Naive thymus-derived CD4-positive, alpha-beta T cell (primary cell): Measurements from ENCODE around the gene C11orf91. TPM values are rescaled to one million over a fixed set of nuclear protein-coding genes. Genes with fewer than 3 reads are reported as not detected.
"Not testable (repeated sequence)": the region's sequence is repeated elsewhere in the genome, so short reads cannot be mapped to it uniquely, and the experiment has no call there.

Source experiments
- ATAC-seq: fragments of 150-1000 bp; cut with Tn5 transposase; 2 replicates; pipeline ENCODE4 v1.10.0; 2021; ENCODE audit warnings: mild to moderate bottlenecking, moderate library complexity
- CTCF ChIA-PET: fragments of 350-600 bp; sonication (Branson Sonifier 250); formaldehyde crosslinking; loops from one replicate; lab custom pipeline; 2021; ENCODE audit warnings: antibody characterized with exemption; lab: Charles Lee
- POLR2A ChIA-PET: fragments of 350-600 bp; sonication (Branson Sonifier 250); formaldehyde crosslinking; loops from one replicate; lab custom pipeline; 2021; ENCODE audit warnings: antibody characterized with exemption, inconsistent platforms; lab: Charles Lee
- DNase-seq, 9 donors: peaks; one replicate each; pipeline versions ENCODE4 v3.0.0 to v3.0.0-alpha.2; 2020 to 2022; ENCODE audit warnings: mixed read lengths in 1 of 9
- H3K27ac ChIP-seq: one replicate; pipeline ENCODE4 v1.7.0; 2013; ENCODE audit warnings: mild to moderate bottlenecking, low read depth, low read length, moderate library complexity
- H3K27me3 ChIP-seq, 2 donors: one replicate each; pipeline ENCODE4 v1.7.0; 2013; ENCODE audit warnings: low read length in 2 of 2, mild to moderate bottlenecking in 2 of 2, moderate library complexity in 2 of 2; ENCODE audit not compliant: control insufficient read depth in 2 of 2, insufficient read depth in 2 of 2
- H3K36me3 ChIP-seq, 3 experiments: 1 replicate in 2 of 3; 2 replicates in 1 of 3; pipeline ENCODE4 v1.7.0; 2013; ENCODE audit warnings: low read length in 3 of 3, mild to moderate bottlenecking in 3 of 3, moderate library complexity in 1 of 3; ENCODE audit not compliant: insufficient read depth in 3 of 3, control insufficient read depth in 2 of 3
- H3K4me1 ChIP-seq, 2 donors: one replicate each; pipeline ENCODE4 v1.7.0; 2013; ENCODE audit warnings: low read length in 2 of 2, mild to moderate bottlenecking in 2 of 2, moderate library complexity in 1 of 2; ENCODE audit not compliant: control insufficient read depth in 2 of 2, insufficient read depth in 2 of 2
- H3K4me3 ChIP-seq: 2 replicates; pipeline ENCODE4 v1.7.0; 2013; ENCODE audit warnings: mild to moderate bottlenecking, low read length
- H3K9me3 ChIP-seq, 3 experiments: 1 replicate in 2 of 3; 2 replicates in 1 of 3; pipeline ENCODE4 v1.7.0; 2013; ENCODE audit warnings: low read length in 3 of 3; ENCODE audit not compliant: control insufficient read depth in 2 of 3
- H3K27ac Mint-ChIP-seq, 9 donors: one replicate each; pipeline ENCODE4 v1.8.0; 2020 to 2022; ENCODE audit warnings: mixed read lengths in 9 of 9, mild to moderate bottlenecking in 8 of 9, moderate library complexity in 5 of 9, inconsistent platforms in 2 of 9
- H3K27me3 Mint-ChIP-seq, 5 donors: one replicate each; pipeline ENCODE4 v1.8.0; 2021 to 2022; ENCODE audit warnings: mixed read lengths in 5 of 5, mild to moderate bottlenecking in 1 of 5
- H3K36me3 Mint-ChIP-seq, 5 donors: one replicate each; pipeline ENCODE4 v1.8.0; 2020 to 2022; ENCODE audit warnings: mixed read lengths in 5 of 5, mild to moderate bottlenecking in 3 of 5, inconsistent platforms in 1 of 5
- H3K4me1 Mint-ChIP-seq, 7 donors: one replicate each; pipeline ENCODE4 v1.8.0; 2020 to 2022; ENCODE audit warnings: mixed read lengths in 7 of 7, mild to moderate bottlenecking in 3 of 7, inconsistent platforms in 1 of 7
- H3K4me3 Mint-ChIP-seq, 10 donors: one replicate each; pipeline ENCODE4 v1.8.0; 2020 to 2022; ENCODE audit warnings: mild to moderate bottlenecking in 10 of 10, mixed read lengths in 10 of 10, moderate library complexity in 6 of 10, inconsistent platforms in 2 of 10
- H3K9me3 Mint-ChIP-seq, 11 donors: one replicate each; pipeline ENCODE4 v1.8.0; 2020 to 2022; ENCODE audit warnings: mixed read lengths in 11 of 11, mild to moderate bottlenecking in 4 of 11, inconsistent platforms in 1 of 11, moderate library complexity in 1 of 11
- intact Hi-C, 2 donors: fragments of 100-400 bp; cut with micrococcal nuclease; formaldehyde crosslinking; loops; one replicate each; pipeline ENCODE4 v1.15.1; 2023
- polyA plus RNA-seq, 2 donors: library from polyadenylated mRNA; unstranded; fragments of 300-500 nt; fragmentation: Illumina TruSeq; gene quantifications; one replicate each; pipeline ENCODE4 v1.2.3, GENCODE V29; 2021
- total RNA-seq, 6 experiments: library from RNA in 5 of 6; stranded (reverse) in 5 of 6; gene quantifications; 1 replicate in 5 of 6; 2 replicates in 1 of 6; pipeline ENCODE4 v1.2.3 and lab custom pipeline; 2021 to 2026

C11orf91 gene
- total and polyA plus RNA-seq, 7 experiments from 2014 or later: not detected

DNA sequence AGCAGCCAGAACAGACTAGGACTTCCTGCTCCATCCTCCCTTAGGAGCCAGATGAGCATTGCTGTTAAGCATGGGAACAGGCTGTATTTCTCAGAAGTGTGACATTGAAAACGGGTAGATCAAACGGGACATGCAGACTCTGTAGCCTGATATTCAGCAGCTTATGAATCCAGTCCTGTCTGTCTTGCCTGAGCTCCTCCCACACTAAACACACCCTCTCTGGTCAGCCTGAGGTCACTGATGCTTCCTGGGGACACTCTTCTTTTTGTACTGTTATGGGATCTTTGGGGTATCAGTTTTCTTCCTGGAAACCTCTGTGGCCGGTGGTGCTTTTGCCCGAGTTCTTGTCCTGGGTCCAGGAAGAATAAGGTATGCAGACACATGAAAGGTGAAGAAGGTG lies 35.8 kb downstream of the C11orf91 start:
- H3K36me3 Mint-ChIP-seq: peaks cover 0 to 4% (median 0%) of the 10 kb centered on the region in 5 donors
- ChIA-PET POLR2A (no interaction called here), CTCF (no interaction called here)

DNA sequence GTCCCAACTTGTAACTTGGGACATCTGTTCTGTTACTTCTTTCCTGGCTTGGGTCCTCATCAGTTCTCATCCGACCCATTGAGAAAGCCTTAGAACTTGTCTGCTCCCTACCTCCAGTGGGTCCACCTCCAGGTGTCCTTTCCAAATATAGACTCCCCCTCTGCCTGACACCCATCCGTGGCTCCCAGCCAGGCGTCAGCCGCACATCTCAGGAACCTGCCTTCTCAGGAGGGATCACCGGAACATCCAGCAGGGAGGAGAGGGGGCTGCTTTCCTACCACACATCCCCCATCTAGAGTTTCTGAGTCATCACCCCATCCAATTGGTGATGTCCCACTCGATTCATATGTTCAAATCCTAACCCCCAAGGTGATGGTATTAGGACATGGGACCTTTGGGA lies 36.5 kb downstream of the C11orf91 start:
- no peak for DNase-seq

More for the DNA sequence above, 35.8 kb downstream of the C11orf91 start:
- Histone ChIP-seq H3K4me3 (no peak overlapping the region), H3K4me1 (no peaks in the 10 kb centered on the region), H3K27ac (no peak overlapping the region), H3K9me3 (no peaks in the 10 kb centered on the region), H3K27me3 (peaks cover 0 to 3% of the 10 kb centered on the region in 2 donors), H3K36me3 (no peaks in the 10 kb centered on the region)
- Mint-ChIP-seq H3K27ac (no peak overlapping the region), H3K4me3 (no peak overlapping the region), H3K4me1 (no peaks in the 10 kb centered on the region), H3K27me3 (peaks cover 3 to 15% (median 6%) of the 10 kb centered on the region in 5 donors), H3K9me3 (no peaks in the 10 kb centered on the region)
- intact Hi-C loops: no loop called here
- ATAC-seq: no peak
- DNase-seq: no peak

DNA sequence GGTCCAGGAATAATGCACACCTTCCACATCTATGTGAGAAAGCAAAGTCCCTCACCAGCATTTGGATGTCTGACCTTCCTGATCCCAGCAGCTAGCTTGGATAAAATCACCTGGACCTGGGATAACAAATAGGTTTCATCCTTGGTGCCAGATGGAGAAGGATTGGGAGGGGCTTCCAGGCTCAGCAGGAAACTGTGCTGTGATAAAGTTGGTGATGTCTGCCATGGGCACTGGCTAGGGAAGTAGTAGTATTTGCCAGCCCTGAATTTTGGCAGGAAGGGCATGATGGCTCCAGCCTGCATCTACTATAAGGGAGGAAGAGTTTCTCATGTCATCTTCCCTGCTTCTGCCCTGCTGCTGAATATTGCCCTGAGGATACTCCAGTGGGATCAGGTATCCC lies 37.5 kb downstream of the C11orf91 start:
- no peak overlapping the region for H3K27ac ChIP-seq
- DNase-seq (no peak), ATAC-seq (no peak)
- CTCF ChIA-PET: no interaction called here
- no peaks in the 10 kb centered on the region for H3K9me3 ChIP-seq
- no peaks in the 10 kb centered on the region for H3K4me1 ChIP-seq
- no peak overlapping the region for H3K4me3 ChIP-seq
- no peaks in the 10 kb centered on the region for H3K4me1 Mint-ChIP-seq
- no peaks in the 10 kb centered on the region for H3K9me3 Mint-ChIP-seq
- H3K27me3 Mint-ChIP-seq: peaks cover 0 to 15% (median 5%) of the 10 kb centered on the region in 5 donors
- no peak overlapping the region for H3K27ac Mint-ChIP-seq
- no peaks in the 10 kb centered on the region for H3K36me3 ChIP-seq
- intact Hi-C loops: no loop called here
- peaks cover 0 to 4% (median 0%) of the 10 kb centered on the region in 5 donors for H3K36me3 Mint-ChIP-seq
- POLR2A ChIA-PET: no interaction called here
- no peak overlapping the region for H3K4me3 Mint-ChIP-seq
- peaks cover 0 to 3% of the 10 kb centered on the region in 2 donors for H3K27me3 ChIP-seq

More for the DNA sequence above, 36.5 kb downstream of the C11orf91 start:
- ChIA-PET CTCF (no interaction called here), POLR2A (no interaction called here)
- H3K27me3 Mint-ChIP-seq: peaks cover 3 to 15% (median 6%) of the 10 kb centered on the region in 5 donors
- no peaks in the 10 kb centered on the region for H3K4me1 ChIP-seq
- H3K36me3 ChIP-seq: no peaks in the 10 kb centered on the region
- intact Hi-C loops: no loop called here
- no peak overlapping the region for H3K4me3 Mint-ChIP-seq
- no peaks in the 10 kb centered on the region for H3K4me1 Mint-ChIP-seq
- no peak for ATAC-seq
- H3K27ac Mint-ChIP-seq: no peak overlapping the region
- peaks cover 0 to 4% (median 0%) of the 10 kb centered on the region in 5 donors for H3K36me3 Mint-ChIP-seq
- H3K27me3 ChIP-seq: peaks cover 0 to 3% of the 10 kb centered on the region in 2 donors
- H3K9me3 Mint-ChIP-seq: no peaks in the 10 kb centered on the region
- no peak overlapping the region for H3K4me3 ChIP-seq
- H3K27ac ChIP-seq: no peak overlapping the region
- H3K9me3 ChIP-seq: no peaks in the 10 kb centered on the region

DNA sequence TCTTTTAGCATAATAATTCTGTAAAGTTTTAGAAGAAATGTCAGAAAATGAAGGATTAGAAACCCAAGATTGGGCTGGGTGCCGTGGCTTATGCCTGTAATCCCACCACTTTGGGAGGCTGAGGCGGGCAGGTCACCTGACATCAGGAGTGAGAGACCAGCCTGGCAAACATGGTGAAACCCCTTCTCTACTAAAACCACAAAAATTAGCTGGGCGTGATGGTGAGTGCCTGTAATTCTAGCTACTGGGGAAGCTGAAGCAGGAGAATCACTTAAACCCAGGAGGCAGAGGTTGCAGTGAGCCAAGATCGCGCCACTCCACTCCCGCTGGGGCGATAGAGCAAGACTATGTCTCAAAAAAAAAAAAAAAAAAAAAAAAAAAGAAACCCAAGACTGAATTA lies 39.1 kb downstream of the C11orf91 start:
- ATAC-seq, CTCF ChIA-PET, H3K9me3 ChIP-seq, H3K27ac ChIP-seq, H3K36me3 ChIP-seq, H3K36me3 Mint-ChIP-seq, H3K27ac Mint-ChIP-seq, H3K27me3 ChIP-seq, DNase-seq, H3K4me3 Mint-ChIP-seq, H3K4me3 ChIP-seq, H3K4me1 Mint-ChIP-seq, H3K4me1 ChIP-seq, POLR2A ChIA-PET, intact Hi-C loops, H3K9me3 Mint-ChIP-seq: not testable (repeated sequence)
- H3K27me3 Mint-ChIP-seq: peaks cover 0 to 15% (median 5%) of the 10 kb centered on the region in 5 donors

DNA sequence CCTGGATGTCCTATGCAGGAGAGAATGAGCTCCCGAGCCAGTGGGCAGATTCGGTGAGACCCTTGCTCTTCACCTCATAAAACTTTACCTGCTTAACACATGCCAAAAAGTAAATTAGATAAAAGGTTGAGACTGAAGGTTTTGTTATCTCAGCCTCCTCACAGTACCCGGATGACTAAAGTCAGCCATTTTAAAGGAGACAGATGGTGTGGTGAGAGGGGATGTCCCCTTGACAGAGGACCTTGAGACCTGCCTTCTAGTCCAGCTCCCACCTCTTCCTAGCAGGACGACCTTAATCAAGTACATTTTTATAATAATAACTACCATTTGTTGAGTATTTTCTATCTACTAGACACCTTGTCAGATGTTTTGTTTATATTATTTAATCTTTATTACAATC lies 39.7 kb downstream of the C11orf91 start:
- peaks cover 2 to 15% (median 7%) of the 10 kb centered on the region in 5 donors for H3K27me3 Mint-ChIP-seq
- no peak overlapping the region for H3K4me3 Mint-ChIP-seq
- ATAC-seq: no peak
- CTCF ChIA-PET: no interaction called here
- H3K27ac Mint-ChIP-seq: no peak overlapping the region
- H3K9me3 Mint-ChIP-seq: no peaks in the 10 kb centered on the region
- Histone ChIP-seq H3K27me3 (peaks cover 0 to 3% of the 10 kb centered on the region in 2 donors), H3K36me3 (no peaks in the 10 kb centered on the region), H3K4me3 (no peak overlapping the region), H3K9me3 (no peaks in the 10 kb centered on the region), H3K27ac (no peak overlapping the region), H3K4me1 (no peaks in the 10 kb centered on the region)
- intact Hi-C loops: no loop called here
- H3K36me3 Mint-ChIP-seq: no peaks in the 10 kb centered on the region
- no peak for DNase-seq
- POLR2A ChIA-PET: no interaction called here
- H3K4me1 Mint-ChIP-seq: no peaks in the 10 kb centered on the region

DNA sequence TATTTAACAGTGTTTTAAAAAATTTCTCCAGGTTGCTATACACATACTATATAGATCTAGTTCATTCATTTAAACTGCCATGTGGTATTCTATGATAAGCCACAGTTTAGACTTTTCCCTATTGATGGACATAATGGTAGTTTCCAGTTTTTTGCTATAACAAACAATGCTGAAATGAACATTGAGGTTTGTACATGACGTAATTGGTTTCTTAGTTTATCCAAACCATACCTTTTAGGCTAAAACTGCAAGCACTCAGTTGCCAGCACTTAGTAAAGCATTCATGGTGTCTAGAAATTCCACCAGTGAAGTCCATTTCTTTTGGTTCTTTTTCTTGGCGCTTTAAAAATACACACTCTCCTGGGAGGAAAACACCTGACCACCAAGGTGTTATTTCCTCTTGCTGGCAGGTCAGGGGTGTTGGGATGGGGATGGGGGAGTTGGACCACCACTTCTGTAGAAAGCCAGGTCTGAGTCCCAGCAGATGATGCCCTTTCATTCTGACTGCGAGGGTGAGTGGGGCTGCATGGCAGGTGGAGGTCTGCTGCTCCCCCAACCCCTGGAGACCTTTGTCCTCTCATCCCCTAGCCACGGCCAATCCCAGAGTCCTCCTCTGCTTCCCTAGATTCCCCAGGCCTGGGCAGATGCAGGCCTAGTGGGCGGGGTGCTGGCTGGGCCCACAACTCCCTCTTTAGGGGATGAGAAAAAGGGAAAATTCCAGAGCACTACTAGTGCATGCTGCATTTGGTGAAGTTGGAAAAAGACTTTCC lies 41.1 kb downstream of the C11orf91 start:
- no peaks in the 10 kb centered on the region for H3K9me3 ChIP-seq
- H3K27ac ChIP-seq: no peak overlapping the region
- Mint-ChIP-seq H3K27me3 (peaks cover 2 to 24% (median 4%) of the 10 kb centered on the region in 5 donors), H3K4me3 (no peak overlapping the region), H3K27ac (no peak overlapping the region), H3K9me3 (no peaks in the 10 kb centered on the region), H3K4me1 (no peaks in the 10 kb centered on the region), H3K36me3 (no peaks in the 10 kb centered on the region)
- peaks cover 0 to 3% of the 10 kb centered on the region in 2 donors for H3K27me3 ChIP-seq
- POLR2A ChIA-PET: no interaction called here
- no peak overlapping the region for H3K4me3 ChIP-seq
- no peaks in the 10 kb centered on the region for H3K36me3 ChIP-seq
- no peak for ATAC-seq
- CTCF ChIA-PET: no interaction called here
- no peak for DNase-seq
- intact Hi-C loops: no loop called here
- no peaks in the 10 kb centered on the region for H3K4me1 ChIP-seq
